NCI-H146 treated with DMSO at 0.1 percent for 48 hours (cell line): ENCODE measurements around the gene ANKRD55.
"Not testable (repeated sequence)": the region's sequence is repeated elsewhere in the genome, so short reads cannot be mapped to it uniquely, and the experiment has no call there.

Experiments used
- DNase-seq: peaks from one replicate; lab custom pipeline; 2025; ENCODE audit not compliant: unreplicated experiment; lab: John Stamatoyannopoulos, UW

The ANKRD55 gene

DNA sequence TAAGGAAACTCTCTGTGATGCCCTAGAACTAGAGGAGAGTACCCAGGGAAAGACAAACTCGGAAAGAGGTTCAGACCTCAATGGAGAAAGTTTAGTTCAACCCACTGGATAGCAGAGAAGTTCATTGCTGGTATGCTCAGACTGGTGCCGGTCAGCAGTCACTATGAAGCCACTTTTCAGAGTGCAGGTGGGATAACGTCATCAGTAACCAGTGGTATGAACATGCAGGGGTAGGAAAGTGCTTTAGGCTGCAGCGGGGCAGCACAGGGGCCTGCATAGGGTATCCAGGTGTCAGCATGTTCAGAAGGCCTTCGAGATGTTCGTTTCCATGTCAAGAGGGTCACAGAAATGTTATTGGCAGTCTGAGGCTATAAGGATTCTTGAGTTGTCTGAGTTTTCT, 20.8 kb upstream of the ANKRD55 start:
- no peak for DNase-seq

DNA sequence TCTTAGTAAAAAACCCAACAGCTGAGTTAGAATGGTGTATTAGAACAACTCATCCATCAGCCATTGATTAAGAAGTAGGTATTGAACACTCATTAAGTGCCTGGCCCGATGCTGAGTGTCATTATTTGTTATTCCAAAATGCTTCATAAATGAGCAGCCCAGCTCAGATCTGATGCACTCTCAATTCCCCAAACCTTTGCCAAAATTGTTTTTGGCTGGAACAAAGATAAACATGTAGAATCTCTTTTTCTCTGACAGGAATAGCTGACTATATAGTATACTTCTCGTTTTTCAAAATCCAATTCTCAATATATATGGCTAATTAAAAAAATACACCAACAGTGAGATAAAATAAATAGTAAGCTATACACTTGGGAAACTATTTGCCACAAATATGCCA, 20.0 kb upstream of the ANKRD55 start:
- DNase-seq, result no peak

DNA sequence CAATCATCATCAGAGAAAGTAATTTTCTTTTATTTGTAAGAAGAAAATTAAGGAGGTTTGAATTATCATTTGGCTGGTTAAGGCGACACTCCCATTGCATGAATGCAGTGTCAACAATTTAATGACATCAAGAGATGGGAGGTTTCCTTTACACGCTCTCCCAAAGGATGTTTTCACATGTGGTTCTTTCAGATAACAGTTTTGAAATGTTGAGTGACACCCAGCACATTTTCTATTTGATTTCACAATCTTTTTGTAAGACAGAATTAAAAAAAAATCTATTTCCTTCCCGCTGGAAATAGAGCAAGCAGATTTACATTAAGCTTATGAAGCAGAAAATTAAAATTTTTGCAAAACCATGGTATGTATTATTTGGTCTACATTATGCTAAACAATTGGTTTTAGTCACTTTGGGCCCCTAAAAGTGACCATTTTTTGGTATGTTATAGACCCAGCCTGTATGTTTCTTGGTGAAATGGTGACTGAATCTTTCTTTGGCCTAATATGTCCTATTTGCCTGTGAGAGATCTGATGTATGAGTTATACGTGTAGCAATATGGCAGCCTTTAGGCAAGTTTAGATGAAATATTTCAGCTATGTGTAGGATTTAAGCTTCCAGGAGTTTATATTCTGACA, 18.9 kb upstream of the ANKRD55 start:
- DNase-seq, result no peak

DNA sequence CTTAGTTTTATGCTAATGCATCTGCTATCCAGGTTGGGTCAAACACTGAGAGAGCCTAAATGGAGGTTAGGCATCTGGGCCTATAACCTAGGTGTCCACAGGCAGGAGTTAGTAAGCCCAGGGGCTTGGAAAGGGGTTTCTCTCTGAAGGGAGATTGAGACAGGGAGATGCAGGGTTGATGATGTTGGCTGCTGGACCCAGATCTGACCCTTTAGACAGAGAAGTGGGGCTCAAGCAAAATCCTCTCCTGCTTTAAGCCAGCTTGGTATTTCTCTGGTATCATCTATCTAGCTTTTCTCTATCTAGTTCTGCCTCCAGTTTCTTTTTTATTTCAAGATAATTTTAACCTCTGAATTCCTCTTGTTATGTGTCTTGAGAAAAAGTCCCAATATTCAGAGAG, 18.3 kb upstream of the ANKRD55 start:
- no peak for DNase-seq

DNA sequence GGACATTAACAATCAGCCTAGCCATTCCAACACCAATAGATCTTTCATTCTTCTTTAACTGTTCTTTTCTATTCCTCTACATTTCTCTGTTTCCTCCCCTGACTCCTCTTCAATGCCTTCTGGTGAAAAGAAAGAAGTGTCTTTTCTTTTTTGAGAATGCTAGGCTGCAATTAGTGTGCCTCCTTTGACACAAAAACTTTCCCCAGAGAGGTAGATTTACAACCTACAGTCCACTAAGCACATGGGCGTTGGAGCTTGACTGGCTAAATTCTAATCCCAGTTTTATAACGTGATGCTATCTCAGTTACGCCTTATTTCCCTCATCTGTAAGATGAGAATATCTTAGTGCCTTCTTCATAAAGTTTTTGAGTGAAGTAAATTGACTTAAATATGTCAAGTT, 16.9 kb upstream of the ANKRD55 start:
- no peak for DNase-seq

DNA sequence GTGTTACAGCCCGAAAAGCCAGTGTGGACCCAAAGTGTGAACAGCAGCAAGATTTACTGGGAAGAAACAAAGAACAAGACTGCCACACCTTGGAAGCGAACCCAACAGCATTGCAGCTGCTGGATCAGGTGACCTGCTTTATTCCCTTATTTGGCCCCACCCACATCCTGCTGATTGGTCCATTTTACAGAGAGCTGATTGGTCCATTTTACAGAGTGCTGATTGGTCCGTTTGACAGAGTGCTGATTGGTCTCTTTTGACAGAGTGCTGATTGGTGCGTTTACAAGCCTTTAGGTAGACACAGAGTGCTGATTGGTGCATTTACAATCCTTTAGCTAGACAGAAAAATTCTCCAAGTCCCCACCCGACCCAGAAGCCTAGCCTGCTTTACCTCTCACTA, 16.0 kb upstream of the ANKRD55 start:
- DNase-seq, result not testable (repeated sequence)

DNA sequence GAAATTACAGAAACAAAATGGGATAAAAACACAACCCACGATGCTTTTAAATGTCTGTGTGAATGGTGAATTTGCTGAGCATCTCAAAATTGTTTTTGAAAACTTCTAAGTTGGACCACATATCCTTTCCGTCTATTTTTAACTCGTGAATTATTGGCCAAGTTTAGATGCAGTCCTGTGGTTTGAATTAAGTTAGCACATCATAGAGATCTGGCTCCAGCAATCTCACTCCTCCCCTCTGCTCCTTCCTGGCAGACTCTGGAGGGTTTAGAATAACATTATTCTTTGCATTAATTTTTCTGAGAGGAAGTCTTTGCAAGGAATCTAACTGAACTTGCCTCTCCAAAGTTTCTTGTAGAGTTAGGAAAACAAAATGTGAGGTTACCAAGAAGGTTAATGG, 14.5 kb upstream of the ANKRD55 start:
- no peak for DNase-seq

DNA sequence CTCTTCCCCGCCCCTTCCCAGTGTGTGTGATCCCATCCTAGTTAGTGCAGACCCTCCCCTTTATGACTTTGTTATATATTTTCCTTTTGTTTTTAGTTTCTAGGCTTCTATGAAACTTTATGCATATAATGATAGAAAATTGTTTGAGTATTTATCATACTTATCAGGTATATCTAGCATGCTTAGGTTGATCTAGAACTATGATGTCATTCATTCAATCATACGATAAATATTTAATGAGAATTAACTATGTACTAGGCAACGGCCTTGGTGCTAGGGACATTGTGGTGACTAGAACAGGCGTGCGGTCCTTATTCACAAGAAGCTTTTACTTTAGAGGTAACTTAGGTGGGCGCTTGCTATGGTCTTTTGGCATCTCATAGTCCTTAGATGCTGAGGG, 13.6 kb upstream of the ANKRD55 start:
- no peak for DNase-seq

DNA sequence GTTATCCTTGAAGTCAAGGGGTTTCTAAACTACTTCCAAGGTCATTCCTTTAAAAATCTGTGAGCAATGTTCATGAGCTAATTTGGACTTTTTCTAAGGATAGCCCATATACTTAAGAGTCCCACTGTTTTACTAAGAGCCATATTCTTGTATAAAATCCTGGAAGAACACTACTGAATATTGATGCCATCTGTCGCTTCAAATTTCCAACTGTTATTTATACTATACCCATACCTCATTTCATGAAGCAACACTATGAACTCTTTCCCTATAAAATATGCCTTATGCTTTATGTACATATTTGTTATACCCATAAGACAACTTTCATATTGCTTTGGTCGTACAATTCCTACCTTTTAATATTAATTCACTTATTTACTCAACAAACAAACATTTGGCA, 12.4 kb upstream of the ANKRD55 start:
- no peak for DNase-seq

DNA sequence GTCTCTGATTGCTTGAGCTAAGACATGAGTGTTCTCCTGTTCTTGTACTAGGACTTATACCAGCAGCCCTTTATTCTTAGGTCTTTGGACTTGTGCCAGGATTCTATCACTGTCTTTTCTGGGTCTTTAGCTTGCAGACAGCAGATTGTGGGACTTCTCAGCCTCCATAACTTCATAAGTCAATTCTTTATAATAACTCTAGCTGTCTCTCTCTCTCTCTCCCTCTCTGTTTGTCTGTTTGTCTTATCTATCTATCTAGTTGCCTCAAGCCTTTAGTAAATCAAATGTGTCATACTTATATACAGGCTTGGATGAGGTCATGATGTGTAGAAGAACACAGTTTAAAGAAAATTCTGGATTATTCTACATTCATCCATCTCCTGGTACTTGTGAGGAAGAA, 11.5 kb upstream of the ANKRD55 start:
- no peak for DNase-seq

DNA sequence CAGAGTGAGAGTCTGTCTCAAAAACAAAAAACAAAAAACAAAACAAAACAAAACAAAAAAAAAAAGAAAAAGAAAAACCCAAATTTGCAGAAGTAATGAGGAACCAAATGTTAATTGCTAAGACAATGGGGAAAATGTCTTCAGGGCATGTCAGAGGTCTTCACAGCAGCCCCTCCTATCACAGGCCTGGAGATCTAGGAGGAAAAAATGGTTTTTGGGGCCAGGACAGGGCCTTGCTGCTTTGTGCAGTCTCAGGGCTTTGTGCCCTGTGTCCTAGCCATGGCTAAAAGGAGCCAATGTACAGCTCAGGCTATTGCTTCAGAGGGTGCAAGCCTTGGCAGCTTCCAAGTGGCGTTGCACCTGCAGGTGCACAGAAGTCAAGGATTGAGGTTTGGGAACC, 9.1 kb upstream of the ANKRD55 start:
- not testable (repeated sequence) for DNase-seq

DNA sequence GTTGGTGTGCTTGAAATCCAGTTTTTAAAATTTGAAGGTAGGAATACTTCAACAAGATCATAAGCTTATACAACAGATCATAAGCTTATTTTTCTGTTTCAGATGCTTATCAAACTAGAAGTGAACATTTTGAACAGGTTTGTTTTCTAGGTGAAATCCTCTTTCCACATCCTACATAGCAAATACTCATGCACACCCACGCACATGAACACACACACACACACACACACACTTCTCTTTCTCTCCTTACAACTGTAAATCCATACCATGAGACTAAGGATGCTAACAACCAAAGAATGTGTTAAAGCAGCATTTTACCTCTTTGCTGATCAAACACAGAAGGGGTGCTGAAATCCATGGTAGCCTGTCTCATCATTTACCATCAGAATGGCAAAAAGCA, 592 bp downstream of the ANKRD55 start:
- DNase-seq, result no peak

DNA sequence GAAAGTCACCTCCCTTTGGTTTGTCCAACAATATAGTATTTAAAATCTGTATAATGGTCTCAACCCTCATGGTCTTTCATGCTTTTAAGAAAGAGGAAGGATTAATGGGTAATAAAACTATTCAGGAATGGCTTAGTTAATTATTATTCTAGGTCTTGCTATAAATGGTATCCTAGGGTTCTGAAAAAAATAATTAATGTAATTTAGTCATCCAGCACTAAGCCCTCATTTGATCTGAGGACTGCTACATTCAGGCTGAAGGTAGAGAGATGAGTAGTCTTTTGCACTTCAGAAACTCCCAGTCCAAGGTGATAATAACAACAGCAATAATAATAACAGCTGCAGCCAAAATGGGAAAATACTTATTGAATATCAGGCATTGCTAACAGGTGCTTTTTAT, 2.6 kb downstream of the ANKRD55 start:
- no peak for DNase-seq

DNA sequence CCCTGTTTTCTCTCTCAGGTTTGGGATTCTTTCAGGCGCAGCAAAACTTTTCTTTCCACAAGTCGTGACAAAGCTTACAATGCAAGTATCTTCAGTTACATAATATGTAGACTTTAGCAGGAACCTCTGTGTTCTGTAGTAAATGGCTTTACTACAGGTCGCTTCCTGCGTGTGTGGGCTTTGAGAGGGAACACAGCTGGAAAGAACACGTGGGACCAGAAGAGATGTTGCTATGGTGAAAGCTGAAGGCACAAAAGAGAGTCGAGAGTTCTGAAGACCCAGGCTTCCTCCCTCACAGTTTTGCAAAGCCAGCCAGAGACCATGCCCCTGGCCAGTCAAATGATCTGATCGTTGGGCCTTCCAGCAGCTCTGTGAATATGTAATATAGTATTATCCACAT, 4.0 kb downstream of the ANKRD55 start:
- DNase-seq, result no peak

DNA sequence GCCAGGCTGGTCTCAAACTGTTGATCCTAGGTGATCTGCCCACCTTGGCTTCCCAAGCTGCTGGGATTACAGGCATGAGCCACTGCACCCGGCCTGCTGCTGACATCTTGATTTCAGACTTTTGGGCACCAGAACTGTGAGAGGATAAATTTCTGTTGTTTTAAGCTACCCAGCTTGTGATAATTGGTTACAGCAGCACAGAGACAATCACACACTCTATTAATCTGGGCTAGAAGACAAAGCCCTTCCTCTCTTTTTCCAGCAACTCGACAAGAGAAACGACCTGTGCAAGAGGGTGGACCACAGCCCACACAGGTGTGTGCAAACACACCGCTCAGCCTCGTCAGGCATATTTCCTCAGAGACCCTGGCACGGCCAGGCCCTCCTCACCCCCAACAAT, 4.5 kb downstream of the ANKRD55 start:
- no peak for DNase-seq

DNA sequence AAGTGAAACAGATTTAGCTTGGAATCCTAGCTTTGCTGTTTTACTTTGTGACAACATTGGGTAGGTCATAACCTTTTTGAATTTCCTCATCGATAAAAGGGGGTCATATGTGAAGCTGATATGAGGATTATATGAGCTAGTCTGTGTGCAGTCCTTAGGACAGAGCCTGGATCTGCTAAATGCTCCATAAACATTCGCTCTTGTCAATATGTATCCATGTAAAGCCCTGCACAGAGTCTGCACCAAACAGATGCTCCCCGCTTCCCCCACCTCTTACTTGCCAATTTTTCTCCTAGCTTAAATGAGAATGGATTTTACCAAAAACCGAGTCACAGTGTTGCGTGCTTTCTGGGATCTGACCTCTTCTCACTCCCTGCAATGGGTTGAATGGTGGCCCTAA, 5.4 kb downstream of the ANKRD55 start:
- no peak for DNase-seq

DNA sequence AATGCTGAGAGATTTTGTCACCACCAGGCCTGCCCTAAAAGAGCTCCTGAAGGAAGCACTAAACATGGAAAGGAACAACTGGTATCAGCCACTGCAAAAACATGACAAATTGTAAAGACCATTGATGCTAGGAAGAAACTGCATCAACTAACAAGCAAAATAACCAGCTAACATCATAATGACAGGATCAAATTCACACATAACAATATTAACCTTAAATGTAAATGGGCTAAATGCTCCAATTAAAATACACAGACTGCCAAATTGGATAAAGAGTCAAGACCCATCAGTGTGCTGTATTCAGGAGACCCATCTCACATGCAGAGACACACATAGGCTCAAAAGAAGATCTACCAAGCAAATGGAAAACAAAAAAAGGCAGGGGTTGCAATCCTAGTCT, 9.8 kb downstream of the ANKRD55 start:
- DNase-seq, result not testable (repeated sequence)

DNA sequence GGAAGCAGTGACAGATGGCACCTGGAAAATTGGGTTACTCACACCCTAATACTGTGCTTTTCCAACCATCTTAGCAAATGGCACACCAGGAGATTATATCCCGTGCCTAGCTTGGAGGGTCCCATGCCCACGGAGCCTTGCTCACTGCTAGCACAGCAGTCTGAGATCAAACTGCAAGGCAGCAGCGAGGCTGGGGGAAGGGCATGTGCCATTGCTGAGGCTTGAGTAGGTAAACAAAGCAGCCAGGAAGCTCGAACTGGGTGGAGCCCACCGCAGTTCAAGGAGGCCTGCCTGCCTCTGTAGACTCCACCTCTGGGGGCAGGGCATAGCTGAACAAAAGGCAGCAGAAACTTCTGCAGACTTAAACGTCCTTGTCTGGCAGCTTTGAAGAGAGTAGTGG, 11.5 kb downstream of the ANKRD55 start:
- not testable (repeated sequence) for DNase-seq

DNA sequence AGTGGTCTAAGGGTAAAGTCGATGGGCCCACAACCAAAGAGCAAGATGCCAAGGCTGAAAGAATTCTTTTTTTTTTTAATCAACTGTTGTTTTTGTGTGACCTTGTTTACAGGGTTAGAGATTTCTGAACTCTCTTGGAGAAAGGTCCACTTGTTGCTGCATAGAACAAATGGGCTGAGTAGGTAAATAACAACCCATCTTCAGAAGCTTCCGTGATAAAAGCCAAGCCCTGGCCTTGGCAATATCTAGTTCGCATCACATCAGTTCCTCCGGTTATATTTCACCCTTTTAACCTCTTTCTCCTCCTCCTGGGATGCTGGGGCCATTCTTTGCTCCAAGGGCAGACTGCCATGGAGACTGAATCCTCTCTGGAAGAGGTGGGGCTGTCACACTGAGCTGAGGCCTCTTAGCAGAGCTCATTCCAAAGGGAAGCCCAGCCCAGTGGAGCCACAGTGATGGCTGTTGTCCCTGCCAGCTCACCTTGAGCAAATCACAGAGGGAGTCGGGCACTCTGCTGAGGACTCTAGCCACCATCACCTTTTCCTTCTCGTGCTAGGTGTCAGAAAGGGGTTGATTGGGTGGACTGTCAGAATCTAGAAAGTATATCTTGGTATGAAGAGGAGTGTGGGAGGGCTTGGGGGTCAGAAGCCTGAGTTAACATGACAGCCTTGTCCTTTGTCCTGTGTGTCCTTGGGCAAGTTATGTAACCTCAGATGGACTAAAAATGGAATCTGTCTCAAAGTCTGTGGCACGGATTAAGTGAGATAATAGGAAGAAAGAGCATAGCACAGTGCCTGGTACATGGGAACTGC, 17.9 kb downstream of the ANKRD55 start:
- DNase-seq, result no peak

DNA sequence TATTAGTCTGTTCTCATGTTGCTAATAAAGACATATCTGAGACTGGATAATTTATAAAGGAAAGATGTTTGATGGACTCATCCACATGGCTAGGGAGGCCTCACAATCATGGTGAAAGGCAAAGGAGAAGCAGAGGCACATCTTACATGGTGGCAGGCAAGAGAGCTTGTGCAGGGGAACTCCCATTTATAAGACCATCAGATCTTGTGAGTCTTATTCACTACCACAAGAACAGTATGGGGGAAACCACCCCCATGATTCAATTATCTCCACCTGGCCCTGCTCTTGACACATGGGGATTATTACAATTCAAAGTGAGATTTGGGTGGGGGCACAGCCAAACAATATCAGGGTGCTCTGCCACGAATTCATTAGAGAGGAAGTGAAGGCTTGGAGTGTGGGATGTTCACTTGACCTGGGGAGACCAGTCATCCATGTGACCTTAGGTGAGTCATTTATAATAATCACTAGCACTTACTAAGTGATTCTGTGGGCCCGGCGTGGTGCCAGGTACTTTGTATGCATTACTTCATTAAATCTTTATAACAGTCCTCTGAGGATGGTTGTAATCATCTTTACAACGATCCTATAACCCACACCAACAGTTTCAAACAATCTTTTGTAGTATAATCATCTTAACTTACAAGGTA, 19.1 kb downstream of the ANKRD55 start:
- DNase-seq, result not testable (repeated sequence)

DNA sequence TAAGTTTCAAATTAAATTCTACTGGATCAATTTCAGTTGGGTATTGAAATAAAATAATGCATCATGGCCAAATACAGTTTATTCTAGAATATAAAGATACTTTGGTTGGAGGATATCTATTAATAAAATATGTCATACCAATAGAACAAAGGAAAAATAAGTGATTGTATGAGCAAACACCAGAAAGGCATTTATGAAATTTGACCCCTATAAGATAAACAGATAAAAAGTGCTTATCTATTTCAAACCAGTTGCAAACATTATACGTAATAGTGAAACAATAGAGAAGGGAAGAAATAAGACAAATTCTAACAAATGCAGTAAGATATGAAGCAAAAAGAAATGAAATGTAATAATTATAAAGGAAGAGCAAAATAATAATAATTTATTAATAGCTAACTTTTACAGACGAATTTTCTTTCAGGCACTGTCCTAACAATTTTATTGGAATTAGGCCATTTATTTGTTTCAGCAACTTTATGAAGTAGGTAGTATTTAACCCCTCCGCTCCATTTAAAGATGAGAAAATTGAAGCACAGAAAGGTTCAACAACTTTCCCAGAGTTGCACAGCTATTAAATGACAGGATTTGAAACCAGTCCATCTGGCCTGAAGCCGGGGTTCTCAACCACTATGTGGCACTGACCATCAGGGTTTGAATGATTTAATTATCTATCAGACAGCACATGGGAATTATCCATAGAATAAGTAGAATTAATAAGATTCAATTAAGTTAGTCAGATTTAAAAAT, 20.8 kb downstream of the ANKRD55 start:
- DNase-seq, result no peak
